Transverse colon (tissue), 4 donors: ENCODE data around the gene GNA14. TPM values are rescaled to one million over a fixed set of nuclear protein-coding genes. Genes with fewer than 3 reads are reported as not detected.

Experiments
- DNase-seq: peaks from one replicate; pipeline ENCODE4 v3.0.0-alpha.2; 2019
- H3K27ac ChIP-seq, 4 donors: fragments of 200-600 bp; sonication (generic); 2 replicates each; pipeline ENCODE4 v1.5.1; 2016 to 2018; ENCODE audit warnings: inconsistent platforms in 4 of 4
- H3K27me3 ChIP-seq: fragments of 200-600 bp; sonication (generic); 2 replicates; pipeline ENCODE4 v1.5.1; 2017; ENCODE audit warnings: inconsistent platforms
- H3K36me3 ChIP-seq, 4 donors: fragments of 200-600 bp; sonication (generic); 2 replicates each; pipeline ENCODE4 v1.5.1; 2017 to 2019; ENCODE audit warnings: inconsistent platforms in 4 of 4
- H3K4me1 ChIP-seq, 4 donors: fragments of 200-600 bp; sonication (generic); 2 replicates each; pipeline ENCODE4 v1.5.1; 2017 to 2020; ENCODE audit warnings: inconsistent platforms in 4 of 4
- H3K4me3 ChIP-seq, 4 donors: fragments of 200-600 bp; sonication (generic); 1 replicate in 1 of 4; 2 replicates in 3 of 4; pipeline versions ENCODE4 v1.5.1 to v1.6.1; 2017 to 2019; ENCODE audit warnings: inconsistent platforms in 4 of 4
- H3K9me3 ChIP-seq, 2 donors: fragments of 200-600 bp; sonication (generic); 2 replicates each; pipeline ENCODE4 v1.5.1; 2017 to 2019; ENCODE audit warnings: inconsistent platforms in 2 of 2
- EP300 ChIP-seq: sonication (generic); formaldehyde crosslinking; IDR thresholded peaks from one replicate; pipeline ENCODE4 v1.6.1; 2017; ENCODE audit warnings: antibody characterized with exemption, low read depth
- POLR2A ChIP-seq: fragments of 450-650 bp; IDR thresholded peaks from one replicate; pipeline ENCODE4 v1.6.1; 2016; ENCODE audit warnings: antibody characterized with exemption, mild to moderate bottlenecking, moderate library complexity
- POLR2AphosphoS5 ChIP-seq, 3 donors: sonication (generic); formaldehyde crosslinking; IDR thresholded peaks; one replicate each; pipeline ENCODE4 v1.6.1; 2016; ENCODE audit warnings: antibody characterized with exemption in 3 of 3
- WGBS, 2 donors: methylation state at CpG; one replicate each; pipeline ENCODE4 v1.1.5; 2018; ENCODE audit warnings: low coverage in 1 of 2; 5-methylcytosine and 5-hydroxymethylcytosine counted together
- in situ Hi-C, 4 donors: fragments of 200-750 bp; cut with MboI; loops; one replicate each; pipeline versions ENCODE4 v1.15.0 to v1.15.1; 2017; ENCODE audit warnings: low sequenced_read_pairs in 3 of 4, low pct_ligation_motif_present in 1 of 4, low pct_unique_long_range_greater_than_20kb in 1 of 4
- intact Hi-C: fragments of 100-400 bp; cut with DNase I; formaldehyde crosslinking; loops from one replicate; pipeline ENCODE4 v1.15.1; 2023; ENCODE audit warnings: low total_unique reads
- total RNA-seq, 4 donors: library from RNA; depleted of rRNA; stranded (reverse); fragments of >200 nt; gene quantifications; one replicate each; pipeline ENCODE4 v1.1.0, GENCODE V29; 2016
- TF ChIP-seq, protein P1 (sequence below), 5 experiments: fragments of 200-600 bp in 3 of 5; fragments of 450-650 bp in 2 of 5; sonication (generic) in 3 of 5; IDR thresholded peaks; 1 replicate in 2 of 5; 2 replicates in 3 of 5; pipeline ENCODE4 v1.5.1; 2016 to 2017; ENCODE audit warnings: antibody characterized with exemption in 5 of 5, inconsistent platforms in 3 of 5, mild to moderate bottlenecking in 2 of 5, moderate library complexity in 1 of 5

GNA14 gene
- total RNA-seq, 4 donors from 2014 or later = 9.4 to 64.9 (median 16.9) TPM

DNA sequence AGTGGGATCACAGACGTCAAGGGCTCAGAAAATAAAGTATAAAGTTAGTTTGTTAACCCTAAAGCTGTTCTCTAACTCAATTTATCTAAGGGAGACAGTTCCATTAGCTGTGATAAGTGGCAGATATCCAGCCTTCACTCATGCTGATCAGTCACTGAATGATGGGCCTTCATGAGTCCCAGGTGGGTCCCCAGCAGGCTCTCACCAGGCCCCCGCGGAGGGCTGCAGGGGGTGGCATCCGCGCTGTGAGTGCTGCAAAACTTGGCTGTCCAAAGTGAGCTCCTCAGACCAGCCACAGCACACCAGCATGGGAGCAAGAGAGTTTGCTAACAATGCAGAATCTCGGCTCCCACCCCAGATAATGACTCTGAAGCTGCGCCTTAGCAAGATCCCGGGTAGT lies 187.2 kb downstream of the GNA14 start:
- Histone ChIP-seq H3K27me3 (no peaks in the 10 kb centered on the region), H3K27ac (no peak overlapping the region), H3K4me3 (no peak overlapping the region), H3K36me3 (no peaks in the 10 kb centered on the region), H3K4me1 (peaks cover 0 to 6% (median 1%) of the 10 kb centered on the region in 4 donors), H3K9me3 (no peaks in the 10 kb centered on the region)
- TF ChIP-seq, protein P1, sequence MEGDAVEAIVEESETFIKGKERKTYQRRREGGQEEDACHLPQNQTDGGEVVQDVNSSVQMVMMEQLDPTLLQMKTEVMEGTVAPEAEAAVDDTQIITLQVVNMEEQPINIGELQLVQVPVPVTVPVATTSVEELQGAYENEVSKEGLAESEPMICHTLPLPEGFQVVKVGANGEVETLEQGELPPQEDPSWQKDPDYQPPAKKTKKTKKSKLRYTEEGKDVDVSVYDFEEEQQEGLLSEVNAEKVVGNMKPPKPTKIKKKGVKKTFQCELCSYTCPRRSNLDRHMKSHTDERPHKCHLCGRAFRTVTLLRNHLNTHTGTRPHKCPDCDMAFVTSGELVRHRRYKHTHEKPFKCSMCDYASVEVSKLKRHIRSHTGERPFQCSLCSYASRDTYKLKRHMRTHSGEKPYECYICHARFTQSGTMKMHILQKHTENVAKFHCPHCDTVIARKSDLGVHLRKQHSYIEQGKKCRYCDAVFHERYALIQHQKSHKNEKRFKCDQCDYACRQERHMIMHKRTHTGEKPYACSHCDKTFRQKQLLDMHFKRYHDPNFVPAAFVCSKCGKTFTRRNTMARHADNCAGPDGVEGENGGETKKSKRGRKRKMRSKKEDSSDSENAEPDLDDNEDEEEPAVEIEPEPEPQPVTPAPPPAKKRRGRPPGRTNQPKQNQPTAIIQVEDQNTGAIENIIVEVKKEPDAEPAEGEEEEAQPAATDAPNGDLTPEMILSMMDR (IDR thresholded peaks at IDR 0.05) = no peak
- TF ChIP-seq EP300 (no peak), POLR2A (no peak), POLR2AphosphoS5 (IDR thresholded peaks at IDR 0.05) (no peak)
- WGBS, 2 donors = 72 to 84% methylated on average over 4 to 8 of the region's 8 CpGs
- no peak for DNase-seq
- in situ Hi-C loops (loop anchor here in 2 of 4 donors (25.0 kb wide), 3 partner anchors 176 to 676 kb away; partner anchors contain the start of gene GNA14 (in 1 of the 2)), intact Hi-C loops (no loop called here)

DNA sequence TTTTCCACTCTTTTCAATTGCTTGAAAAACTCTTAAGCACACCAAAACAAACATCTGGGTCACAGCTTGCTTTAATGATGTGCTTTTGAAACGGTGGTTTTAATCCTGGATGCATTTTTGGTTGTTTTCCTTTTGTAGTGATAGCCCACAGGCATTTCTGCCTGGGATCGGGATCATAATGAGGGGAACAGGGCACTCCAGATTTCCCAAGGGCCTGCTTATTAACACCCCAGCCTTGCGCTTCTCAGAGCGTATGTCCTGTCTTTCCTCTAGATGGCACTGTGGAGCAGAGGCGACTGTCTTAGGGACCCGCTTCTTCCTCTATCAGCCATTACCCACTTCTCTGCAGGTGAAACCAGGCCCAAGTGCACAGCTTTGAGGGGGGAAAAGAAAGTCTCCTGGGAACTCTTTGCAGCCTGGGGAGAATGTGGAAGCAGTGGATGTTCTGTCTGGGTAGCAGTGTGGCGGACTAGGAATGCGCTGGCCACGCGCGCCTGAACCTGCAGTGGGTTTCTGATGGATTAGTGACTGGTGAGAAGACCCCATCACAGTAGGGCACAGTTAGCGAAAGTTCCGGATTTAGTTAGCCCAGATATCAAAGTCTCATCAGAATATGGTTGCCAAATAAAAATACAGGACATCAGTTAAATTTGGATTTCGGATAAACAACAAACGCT lies 190.1 kb downstream of the GNA14 start:
- Histone ChIP-seq H3K27ac (no peak overlapping the region), H3K4me1 (peaks cover 0 to 6% (median 1%) of the 10 kb centered on the region in 4 donors), H3K9me3 (no peaks in the 10 kb centered on the region), H3K4me3 (no peak overlapping the region), H3K27me3 (no peaks in the 10 kb centered on the region), H3K36me3 (no peaks in the 10 kb centered on the region)
- peak; percentile 68 for DNase-seq
- in situ Hi-C loops = loop anchor here in 2 of 4 donors (10.0 to 25.0 kb wide), 4 partner anchors 179 to 679 kb away; partner anchors contain the start of genes GNA14 (in 1 of the 2) and GNAQ (in 1 of the 2)
- 40 to 53% methylated on average over 6 to 14 of the region's 15 CpGs for WGBS, 2 donors
- TF ChIP-seq, protein P1 (IDR thresholded peaks at IDR 0.05) = peak; percentile 72 to 88 (median 84)
- no peak for TF ChIP-seq EP300
- intact Hi-C loops = loop anchor here (5.0 kb wide), 1 partner anchor 294 kb away; no protein-coding TSS in a partner anchor

DNA sequence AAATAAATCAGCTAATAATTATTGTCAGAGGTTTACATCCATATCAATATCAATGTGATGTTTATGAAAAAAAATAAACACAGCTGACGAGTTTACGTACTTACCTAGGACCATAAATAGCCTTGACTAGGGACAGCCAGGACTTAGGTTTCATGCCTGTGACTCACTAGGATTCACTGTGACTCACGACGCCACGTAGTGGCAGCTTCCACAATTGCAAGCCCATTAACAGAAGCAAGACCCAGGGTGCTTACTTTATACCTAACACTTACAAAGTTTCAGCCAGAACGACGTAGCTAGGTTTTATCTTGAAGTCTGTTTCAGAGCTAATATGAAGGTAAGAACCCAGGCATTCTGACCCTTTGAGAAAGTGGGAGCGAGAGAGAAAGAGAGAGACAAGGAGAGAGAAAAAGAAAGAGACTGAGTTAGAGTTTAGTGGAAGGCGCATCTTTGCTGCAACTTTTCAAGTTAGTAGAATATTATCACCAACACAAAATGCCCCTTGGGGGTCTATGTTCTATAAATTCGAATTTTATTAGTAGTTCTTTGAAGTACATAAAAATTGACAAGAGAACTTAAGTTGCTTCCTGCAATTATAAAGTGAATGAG lies 191.2 kb downstream of the GNA14 start:
- H3K36me3 ChIP-seq = no peaks in the 10 kb centered on the region
- DNase-seq = peak; percentile 92
- peaks cover 0 to 6% (median 1%) of the 10 kb centered on the region in 4 donors for H3K4me1 ChIP-seq
- TF ChIP-seq, protein P1 (IDR thresholded peaks at IDR 0.05) = peak; percentile 88 to 96 (median 92)
- no peak for TF ChIP-seq POLR2AphosphoS5 (IDR thresholded peaks at IDR 0.05)
- no peaks in the 10 kb centered on the region for H3K27me3 ChIP-seq
- in situ Hi-C loops = loop anchor here in 2 of 4 donors (10.0 to 25.0 kb wide), 4 partner anchors 180 to 680 kb away; partner anchors contain the start of genes GNA14 (in 1 of the 2) and GNAQ (in 1 of the 2)
- WGBS, 2 donors = 17 to 29% methylated on average over 7 to 10 of the region's 10 CpGs
- intact Hi-C loops = loop anchor here (5.0 kb wide), 1 partner anchor 295 kb away; no protein-coding TSS in a partner anchor
- no peaks in the 10 kb centered on the region for H3K9me3 ChIP-seq
- H3K27ac ChIP-seq = no peak overlapping the region
- H3K4me3 ChIP-seq = no peak overlapping the region

DNA sequence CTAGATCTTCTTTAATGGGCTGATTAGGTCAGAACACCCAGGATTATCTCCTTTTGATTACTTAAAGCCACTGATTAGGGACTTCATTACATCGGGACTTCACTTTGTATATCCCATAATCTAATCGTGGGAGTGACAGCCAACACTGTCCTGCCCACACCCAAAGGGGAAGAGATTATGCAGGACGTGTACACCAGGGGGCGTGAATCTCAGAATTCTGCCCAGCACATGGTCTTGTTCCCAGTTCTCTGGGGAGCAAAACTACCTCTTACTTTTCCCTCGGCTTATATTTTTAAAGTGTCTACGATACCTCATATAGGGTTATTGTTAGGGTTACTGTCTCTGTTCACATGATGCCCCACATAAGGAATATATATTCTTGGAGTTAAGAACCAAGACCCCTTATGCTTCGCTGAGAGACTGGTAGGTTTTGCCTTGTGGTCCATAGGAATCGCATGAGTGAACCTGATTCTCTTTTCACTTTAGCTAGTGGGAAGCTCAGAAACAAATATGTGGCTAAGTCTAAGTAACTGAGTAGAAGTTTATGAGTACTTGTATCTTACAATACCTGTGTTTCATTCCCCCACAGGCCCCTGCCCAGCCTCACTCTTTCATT lies 192.7 kb downstream of the GNA14 start:
- intact Hi-C loops (loop anchor here (5.0 kb wide), 1 partner anchor 297 kb away; no protein-coding TSS in a partner anchor), in situ Hi-C loops (loop anchor here in 2 of 4 donors (10.0 to 25.0 kb wide), 4 partner anchors 182 to 682 kb away; partner anchors contain the start of genes GNA14 (in 1 of the 2) and GNAQ (in 1 of the 2))
- Histone ChIP-seq H3K27me3 (no peaks in the 10 kb centered on the region), H3K4me3 (no peak overlapping the region), H3K4me1 (peaks cover 0 to 6% (median 1%) of the 10 kb centered on the region in 4 donors), H3K36me3 (no peaks in the 10 kb centered on the region), H3K9me3 (no peaks in the 10 kb centered on the region), H3K27ac (no peak overlapping the region)
- 62 to 90% methylated on average over 2 to 8 of the region's 8 CpGs for WGBS, 2 donors
- TF ChIP-seq POLR2A = no peak
- TF ChIP-seq, protein P1 (IDR thresholded peaks at IDR 0.05) = peak; percentile 49 to 66 (median 62)
- peak; percentile 74 for DNase-seq
